ENCODE measurements around the gene ANKRD11.
A peak's percentile ranks its signal among the peaks of the same experiment; 100 is the strongest.
"Not testable (repeated sequence)": the region's sequence is repeated elsewhere in the genome, so short reads cannot be mapped to it uniquely, and the experiment has no call there.

The ANKRD11 gene

GRCh38 chr16:89315791-89316581 is 174.4 kb downstream of the ANKRD11 start:
- DNase-seq (ENCODE audit: low read depth in 2 of 2) = peak; percentile 45 to 66

GRCh38 chr16:89315271-89315670 is 175.1 kb downstream of the ANKRD11 start:
- DNase-seq (ENCODE audit: low read depth in 2 of 2) = no peak

GRCh38 chr16:89314854-89315253 is 175.5 kb downstream of the ANKRD11 start:
- no peak for DNase-seq (ENCODE audit: low read depth in 2 of 2)

GRCh38 chr16:89314357-89314756 is 176.0 kb downstream of the ANKRD11 start:
- no peak for DNase-seq (ENCODE audit: low read depth in 2 of 2)

DNA sequence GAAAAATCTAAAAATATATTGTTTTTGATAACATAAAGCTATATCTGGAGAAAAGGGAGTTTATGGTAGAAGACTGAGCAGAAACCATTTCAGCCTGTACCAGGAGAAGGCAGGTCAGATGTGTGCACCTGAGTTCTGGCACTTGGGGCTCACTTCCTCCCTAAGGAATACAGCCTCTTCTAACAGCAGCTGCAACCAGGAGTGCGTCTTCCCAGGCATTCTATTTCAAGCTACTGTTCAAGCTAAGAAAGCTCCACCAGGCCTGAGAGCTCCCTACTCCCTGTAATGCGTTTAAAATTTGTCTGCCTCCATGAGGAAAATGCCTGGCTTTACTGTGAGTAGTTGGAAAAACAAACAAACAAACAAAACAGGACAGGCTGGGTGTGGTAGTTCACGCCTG is 176.8 kb downstream of the ANKRD11 start:
- DNase-seq (ENCODE audit: low read depth in 2 of 2) = no peak

DNA sequence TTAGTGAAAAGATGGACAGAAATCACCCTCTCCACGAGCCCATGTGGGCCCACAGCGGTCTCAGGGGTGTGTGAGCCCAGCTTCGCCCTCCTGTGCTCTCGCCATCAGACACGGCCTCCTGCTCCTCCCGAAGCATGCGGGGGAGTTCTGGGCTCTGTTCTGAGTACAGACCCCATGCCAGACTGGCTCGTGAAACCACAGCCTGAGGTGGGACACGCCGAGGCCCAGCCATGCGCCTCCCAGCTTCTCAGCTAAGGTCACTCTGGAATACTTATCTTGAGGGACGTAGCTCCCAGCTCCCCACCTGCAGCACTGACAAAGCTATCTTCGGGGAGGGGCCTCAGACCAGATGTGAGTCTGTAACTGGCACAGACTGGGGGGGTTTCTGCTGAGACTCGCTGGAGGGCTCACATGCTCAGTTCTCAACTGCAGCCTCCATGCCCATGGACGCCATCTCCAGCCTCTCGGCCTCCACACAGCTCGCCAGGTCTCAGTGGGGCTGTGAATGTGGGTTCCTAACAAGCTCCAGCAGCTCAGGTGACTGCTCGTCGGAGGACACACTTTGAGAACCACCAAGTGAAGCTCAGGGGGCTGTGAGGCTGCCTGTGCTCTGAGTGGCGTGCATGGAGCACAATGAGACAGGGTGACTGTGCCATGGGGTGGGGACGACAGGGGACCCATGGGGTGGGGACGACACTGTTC is 177.6 kb downstream of the ANKRD11 start:
- DNase-seq (ENCODE audit: low read depth in 2 of 2) = no peak

DNA sequence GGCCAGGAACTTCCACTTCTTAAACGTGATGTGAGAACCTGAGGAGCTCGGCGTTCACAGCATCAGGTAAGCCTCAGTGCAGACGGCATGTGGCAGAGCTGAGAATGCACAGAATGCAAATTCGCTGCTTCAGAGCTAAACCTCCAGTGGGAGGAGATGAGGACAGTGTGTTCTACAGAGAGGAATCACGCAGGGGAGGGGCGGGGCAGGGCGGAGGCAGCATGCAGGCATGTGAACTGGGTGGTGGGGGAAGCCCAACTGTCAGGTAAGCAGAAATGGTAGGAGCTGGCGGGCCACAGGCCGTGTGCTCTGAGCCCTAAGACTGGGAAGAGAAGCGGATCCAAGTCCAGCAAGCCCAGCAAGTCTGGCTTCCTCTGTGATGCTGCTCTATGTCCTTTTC is 178.2 kb downstream of the ANKRD11 start:
- DNase-seq (ENCODE audit: low read depth in 2 of 2) = no peak

- no peak for DNase-seq (ENCODE audit: low read depth in 2 of 2)
Measured at GRCh38 chr16:89311636-89312035, 178.7 kb downstream of the ANKRD11 start.

- DNase-seq (ENCODE audit: low read depth in 2 of 2) = no peak
Measured at GRCh38 chr16:89309438-89310122, 180.8 kb downstream of the ANKRD11 start.

GRCh38 chr16:89308391-89309333 is 181.7 kb downstream of the ANKRD11 start:
- DNase-seq (ENCODE audit: low read depth in 2 of 2) = no peak

DNA sequence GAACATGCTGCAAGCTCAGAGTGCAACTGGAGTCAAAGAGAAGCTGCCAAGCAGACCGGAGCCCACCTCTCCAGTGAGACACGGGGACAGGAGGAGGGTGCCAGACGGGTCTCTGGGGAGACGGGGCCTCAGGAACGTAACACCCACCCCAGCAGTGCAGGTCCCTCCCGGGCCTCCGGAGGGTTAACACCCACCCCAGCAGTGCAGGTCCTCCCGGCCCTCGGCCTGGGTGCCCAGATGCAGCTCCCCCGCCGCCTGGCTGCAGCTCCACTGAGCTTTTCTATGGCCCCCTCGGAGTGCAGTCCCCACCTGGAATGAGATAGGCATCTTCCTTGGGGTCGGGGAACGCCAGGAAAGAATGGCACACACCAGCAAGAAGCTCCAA is 182.9 kb downstream of the ANKRD11 start:
- DNase-seq (ENCODE audit: low read depth in 2 of 2) = no peak

GRCh38 chr16:89306457-89307420 is 183.6 kb downstream of the ANKRD11 start:
- not testable (repeated sequence) for DNase-seq (ENCODE audit: low read depth in 2 of 2)

DNA sequence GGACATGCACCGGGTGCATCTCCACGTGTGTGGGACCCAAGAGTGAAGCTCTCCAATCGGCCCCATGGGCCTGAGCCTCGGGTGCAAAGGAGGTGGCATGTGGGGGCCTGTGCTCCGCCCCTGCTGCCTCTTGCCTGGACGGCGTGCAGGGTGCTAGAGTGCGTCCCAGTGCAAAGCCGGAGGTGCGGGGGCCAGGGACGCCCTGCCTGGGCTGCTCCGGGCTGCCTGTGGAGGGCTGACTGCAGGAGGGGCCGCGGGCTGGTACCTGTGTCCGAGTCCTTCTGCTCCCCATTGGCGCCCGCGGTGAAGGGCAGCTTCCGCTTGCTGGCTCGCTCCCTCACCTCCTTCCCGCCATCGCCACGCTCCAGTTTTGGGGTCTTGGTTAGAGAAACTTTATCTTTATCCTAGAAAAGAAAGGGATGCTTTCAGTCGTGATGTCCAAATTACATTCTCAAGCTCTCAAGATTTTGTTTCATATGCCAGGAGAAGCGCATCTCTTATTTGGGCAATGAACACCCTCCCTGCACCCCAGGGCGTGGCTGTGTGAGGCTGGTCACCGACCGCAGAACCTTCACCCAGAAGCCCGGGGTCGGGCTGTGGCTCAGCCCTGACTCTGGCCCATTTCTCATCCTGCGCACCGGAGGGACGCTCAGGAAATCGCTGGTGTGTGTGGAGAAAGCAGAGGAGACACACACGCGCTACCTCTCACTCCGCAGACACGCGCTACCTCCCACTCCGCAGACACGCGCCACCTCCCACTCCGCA is 185.2 kb downstream of the ANKRD11 start:
- DNase-seq (ENCODE audit: low read depth in 2 of 2) = no peak

GRCh38 chr16:89304181-89304851 is 186.0 kb downstream of the ANKRD11 start:
- DNase-seq (ENCODE audit: low read depth in 2 of 2) = no peak

- DNase-seq (ENCODE audit: low read depth in 2 of 2) = no peak
Measured at GRCh38 chr16:89303617-89304016, 186.7 kb downstream of the ANKRD11 start.

DNA sequence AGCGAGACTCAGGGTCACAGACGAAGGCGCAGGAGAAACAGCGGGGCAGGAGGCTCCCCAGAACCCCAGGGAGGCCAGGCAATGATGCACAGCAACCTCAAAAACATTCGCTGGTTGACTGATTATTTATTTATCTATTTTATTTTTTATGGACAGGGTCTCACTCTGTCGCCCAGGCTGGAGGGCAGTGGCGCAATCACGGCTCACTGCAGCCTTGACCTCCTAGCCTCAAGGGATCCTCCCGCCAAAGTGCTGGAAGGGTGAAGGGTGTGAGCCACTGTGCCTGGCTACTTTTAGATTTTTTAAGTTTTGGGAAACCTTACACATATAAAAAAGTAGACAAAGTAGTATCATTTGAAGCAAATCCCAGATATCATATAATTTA is 189.4 kb downstream of the ANKRD11 start:
- DNase-seq (ENCODE audit: low read depth in 2 of 2) = no peak

- DNase-seq (ENCODE audit: low read depth in 2 of 2) = no peak
Measured at GRCh38 chr16:89300311-89300975, 189.9 kb downstream of the ANKRD11 start.

DNA sequence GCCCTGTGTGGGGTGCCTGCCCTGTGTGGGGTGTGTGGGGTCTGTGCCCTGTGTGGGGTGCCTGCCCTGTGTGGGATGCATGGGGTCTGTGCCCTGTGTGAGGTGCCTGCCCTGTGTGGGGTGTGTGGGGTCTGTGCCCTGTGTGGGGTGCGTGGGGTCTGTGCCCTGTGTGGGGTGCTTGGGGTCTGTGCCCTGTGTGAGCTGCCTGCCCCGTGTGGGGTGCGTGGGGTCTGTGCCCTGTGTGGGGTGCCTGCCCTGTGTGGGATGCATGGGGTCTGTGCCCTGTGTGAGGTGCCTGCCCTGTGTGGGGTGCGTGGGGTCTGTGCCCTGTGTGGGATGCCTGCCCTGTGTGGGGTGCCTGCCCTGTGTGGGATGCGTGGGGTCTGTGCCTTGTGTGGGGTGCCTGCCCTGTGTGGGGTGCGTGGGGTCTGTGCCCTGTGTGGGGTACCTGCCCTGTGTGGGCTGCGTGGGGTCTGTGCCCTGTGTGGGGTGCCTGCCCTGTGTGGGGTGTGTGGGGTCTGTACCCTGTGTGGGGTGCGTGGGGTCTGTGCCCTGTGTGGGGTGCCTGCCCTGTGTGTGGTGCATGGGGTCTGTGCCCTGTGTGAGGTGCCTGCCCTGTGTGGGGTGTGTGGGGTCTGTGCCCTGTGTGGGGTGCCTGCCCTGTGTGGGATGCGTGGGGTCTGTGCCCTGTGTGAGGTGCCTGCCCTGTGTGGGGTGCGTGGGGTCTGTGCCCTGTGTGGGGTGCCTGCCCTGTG is 190.8 kb downstream of the ANKRD11 start:
- DNase-seq (ENCODE audit: low read depth in 2 of 2) = not testable (repeated sequence)
